Transverse colon (tissue), 3 donors: Measurements from ENCODE around the gene ZMYM4.

ENCODE experiments used
- CTCF ChIP-seq, 5 experiments: fragments of 200-600 bp in 3 of 5; fragments of 450-650 bp in 2 of 5; sonication (generic) in 3 of 5; IDR thresholded peaks; 1 replicate in 2 of 5; 2 replicates in 3 of 5; pipeline ENCODE4 v1.5.1; 2016 to 2017; ENCODE audit warnings: antibody characterized with exemption in 5 of 5, inconsistent platforms in 3 of 5, mild to moderate bottlenecking in 2 of 5, moderate library complexity in 1 of 5
- EP300 ChIP-seq: sonication (generic); formaldehyde crosslinking; IDR thresholded peaks from one replicate; pipeline ENCODE4 v1.6.1; 2017; ENCODE audit warnings: antibody characterized with exemption, low read depth

- TF ChIP-seq CTCF (IDR thresholded peaks at IDR 0.05) (no peak), EP300 (no peak)
Observed at GRCh38 chr1:35453031-35453430, 184.5 kb downstream of the ZMYM4 start.
